Mesothelial cell of epicardium (in vitro differentiated cells): ENCODE results near the gene ASAP2. TPM values are rescaled to one million over a fixed set of nuclear protein-coding genes. Genes with fewer than 3 reads are reported as not detected.

Experiments
- DNase-seq, 2 experiments: peaks; one replicate each; pipeline ENCODE4 v3.0.0; 2021; ENCODE audit warnings: low spot score in 2 of 2; ENCODE audit not compliant: unreplicated experiment in 2 of 2
- H3K27ac Mint-ChIP-seq: 2 replicates; pipeline ENCODE4 v1.8.0; 2021; ENCODE audit warnings: mixed read lengths
- H3K27me3 Mint-ChIP-seq: 2 replicates; pipeline ENCODE4 v1.8.0; 2021; ENCODE audit warnings: low read depth, mixed read lengths
- H3K36me3 Mint-ChIP-seq: 2 replicates; pipeline ENCODE4 v1.8.0; 2021; ENCODE audit warnings: mixed read lengths
- H3K4me1 Mint-ChIP-seq: 2 replicates; pipeline ENCODE4 v1.8.0; 2021; ENCODE audit warnings: mixed read lengths
- H3K4me3 Mint-ChIP-seq: 2 replicates; pipeline ENCODE4 v1.8.0; 2021; ENCODE audit warnings: mild to moderate bottlenecking, moderate library complexity, mixed read lengths
- H3K9me3 Mint-ChIP-seq: 2 replicates; pipeline ENCODE4 v1.8.0; 2021; ENCODE audit warnings: mixed read lengths
- CTCF ChIP-seq: fragments of 200-600 bp; sonication (generic); IDR thresholded peaks from one replicate; pipeline ENCODE4 v1.5.0; 2021; ENCODE audit warnings: antibody characterized with exemption; ENCODE audit not compliant: unreplicated experiment
- total RNA-seq: library from RNA; stranded (reverse); gene quantifications from 3 replicates; pipeline ENCODE4 v1.2.1, GENCODE V29; 2021

The ASAP2 gene
- total RNA-seq, 1 donor from 2014 or later, result 25.8 TPM

DNA sequence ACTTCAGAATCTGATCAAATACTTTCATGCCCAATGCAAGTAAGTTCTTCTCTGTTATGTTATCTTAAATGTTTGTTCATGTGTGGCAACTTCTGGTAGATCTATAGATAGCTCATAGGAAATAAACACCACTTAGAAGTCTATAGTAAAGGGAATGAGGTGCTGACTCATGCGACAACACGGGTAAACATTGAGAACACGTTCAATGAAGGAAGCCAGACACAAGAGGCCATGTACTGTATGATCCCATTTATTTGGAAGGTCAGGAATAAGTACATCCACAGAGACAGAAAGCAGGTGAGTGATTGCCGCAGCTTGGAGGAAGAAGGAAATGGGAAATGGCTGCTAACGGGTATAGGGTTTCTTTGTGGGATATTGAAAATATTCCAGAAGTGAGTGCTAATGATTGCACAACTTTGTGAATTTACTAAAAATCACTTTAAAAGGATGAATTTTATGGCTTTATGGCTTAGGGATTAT, 121.3 kb downstream of the ASAP2 start:
- Mint-ChIP-seq H3K9me3 (no peaks in the 10 kb centered on the region), H3K36me3 (peaks cover 19% of the 10 kb centered on the region), H3K27me3 (no peaks in the 10 kb centered on the region), H3K4me3 (no peak overlapping the region), H3K4me1 (peaks cover 40% of the 10 kb centered on the region), H3K27ac (no peak overlapping the region)
- no peak for DNase-seq
- no peak for TF ChIP-seq CTCF

GRCh38 chr2:9328931-9329330, 122.3 kb downstream of the ASAP2 start:
- no peaks in the 10 kb centered on the region for H3K27me3 Mint-ChIP-seq
- no peak overlapping the region for H3K4me3 Mint-ChIP-seq
- no peaks in the 10 kb centered on the region for H3K9me3 Mint-ChIP-seq
- peak overlapping the region; percentile 70 for H3K27ac Mint-ChIP-seq
- H3K4me1 Mint-ChIP-seq, result peaks cover 49% of the 10 kb centered on the region
- no peak for TF ChIP-seq CTCF
- DNase-seq, result no peak
- peaks cover 15% of the 10 kb centered on the region for H3K36me3 Mint-ChIP-seq

DNA sequence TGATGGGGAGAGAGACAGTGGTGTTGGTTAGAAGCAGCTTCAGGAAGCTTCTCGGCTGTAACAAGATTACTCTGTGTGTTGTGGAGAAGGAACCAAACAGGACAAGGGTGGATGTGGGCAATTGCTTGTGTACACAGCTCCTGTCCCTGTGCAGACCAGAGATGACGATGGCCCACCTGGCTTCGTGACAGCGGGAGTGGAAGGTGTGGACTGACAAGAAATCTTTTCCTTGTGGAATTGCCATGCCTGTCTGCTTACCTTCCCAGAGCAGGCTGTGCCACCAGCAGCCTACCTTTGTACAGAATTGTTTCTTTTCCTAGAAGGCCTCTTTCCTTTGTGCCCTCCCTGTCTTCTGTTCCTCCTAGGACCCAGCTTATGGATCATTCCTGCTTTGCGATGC, 122.9 kb downstream of the ASAP2 start:
- Mint-ChIP-seq H3K27me3 (no peaks in the 10 kb centered on the region), H3K9me3 (no peaks in the 10 kb centered on the region), H3K27ac (peak overlapping the region; percentile 70), H3K4me3 (no peak overlapping the region), H3K4me1 (peaks cover 52% of the 10 kb centered on the region), H3K36me3 (peaks cover 12% of the 10 kb centered on the region)
- no peak for DNase-seq
- no peak for TF ChIP-seq CTCF

- H3K27ac Mint-ChIP-seq, result peak overlapping the region; percentile 92
- peaks cover 7% of the 10 kb centered on the region for H3K36me3 Mint-ChIP-seq
- no peaks in the 10 kb centered on the region for H3K9me3 Mint-ChIP-seq
These were observed 124.1 kb downstream of the ASAP2 start for GRCh38 chr2:9330612-9331270.

DNA sequence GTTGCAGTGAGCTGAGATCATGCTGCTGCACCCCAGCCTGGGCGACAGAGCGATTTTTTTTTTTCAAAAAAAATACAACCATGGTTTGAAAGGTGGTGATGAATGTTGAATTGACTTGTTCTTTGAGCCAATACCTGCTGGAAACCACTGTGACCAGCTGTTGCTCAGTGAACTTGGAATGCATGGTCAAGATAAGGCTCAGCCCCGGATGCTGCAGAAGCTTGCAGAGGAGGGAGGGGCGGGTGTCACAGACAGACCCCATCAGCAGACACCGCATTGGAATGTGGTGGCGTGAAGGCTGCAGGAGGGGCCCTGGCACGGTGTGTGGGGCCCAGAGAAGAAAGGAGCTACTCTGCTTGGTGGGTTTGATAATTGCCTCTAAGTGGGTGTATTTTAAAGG, 125.1 kb downstream of the ASAP2 start:
- no peak overlapping the region for H3K4me3 Mint-ChIP-seq
- H3K27ac Mint-ChIP-seq, result peak overlapping the region; percentile 92
- no peaks in the 10 kb centered on the region for H3K9me3 Mint-ChIP-seq
- TF ChIP-seq CTCF, result no peak
- H3K27me3 Mint-ChIP-seq, result no peaks in the 10 kb centered on the region
- H3K4me1 Mint-ChIP-seq, result peaks cover 66% of the 10 kb centered on the region
- H3K36me3 Mint-ChIP-seq, result peaks cover 4% of the 10 kb centered on the region
- DNase-seq, result peak; percentile 39 to 58

More at GRCh38 chr2:9330612-9331270, 124.1 kb downstream of the ASAP2 start:
- H3K4me3 Mint-ChIP-seq, result no peak overlapping the region
- no peak for TF ChIP-seq CTCF
- no peak for DNase-seq
- no peaks in the 10 kb centered on the region for H3K27me3 Mint-ChIP-seq
- H3K4me1 Mint-ChIP-seq, result peaks cover 58% of the 10 kb centered on the region
